Colonic mucosa (tissue), 4 donors: ENCODE data around the gene CALM3. TPM values are rescaled to one million over a fixed set of nuclear protein-coding genes. Genes with fewer than 3 reads are reported as not detected.
A peak's percentile ranks its signal among the peaks of the same experiment; 100 is the strongest.

Experiments used
- DNase-seq: peaks from one replicate; pipeline ENCODE4 v3.0.0-alpha.2; 2020
- H3K27ac ChIP-seq: fragments of 200-600 bp; one replicate; pipeline ENCODE4 v1.8.0; 2021
- H3K27me3 ChIP-seq: fragments of 200-600 bp; one replicate; pipeline ENCODE4 v1.8.0; 2021
- H3K36me3 ChIP-seq: fragments of 200-600 bp; one replicate; pipeline ENCODE4 v1.8.0; 2021
- H3K4me1 ChIP-seq: fragments of 200-600 bp; one replicate; pipeline ENCODE4 v1.8.0; 2021; ENCODE audit warnings: mild to moderate bottlenecking
- H3K4me3 ChIP-seq: fragments of 200-600 bp; one replicate; pipeline ENCODE4 v1.8.0; 2021
- H3K9ac ChIP-seq, 2 donors: one replicate each; pipeline ENCODE4 v1.7.0; 2013; ENCODE audit warnings: control low read depth in 2 of 2, low read depth in 2 of 2, low read length in 2 of 2
- H3K9me3 ChIP-seq: fragments of 200-600 bp; one replicate; pipeline ENCODE4 v1.8.0; 2021
- intact Hi-C: fragments of 100-400 bp; cut with DNase I; formaldehyde crosslinking; loops from one replicate; pipeline ENCODE4 v1.14.1; 2022
- total RNA-seq, 2 donors: library from RNA; stranded (reverse); fragmentation: NEBNext Ultra II Directional in 1 of 2; extraction: Animal tissue kit (Norgen Biotek cat#: 25700) in 1 of 2; gene quantifications; one replicate each; pipeline ENCODE4 v1.2.1, GENCODE V29; 2021
- TF ChIP-seq, protein P1 (sequence below): fragments of 200-600 bp; IDR thresholded peaks from one replicate; pipeline ENCODE4 v1.8.0; 2022; ENCODE audit warnings: antibody characterized with exemption, mild to moderate bottlenecking
- donor health status: healthy.
- donor health status: DM: no; HTN: no; CAD: no.
- donor health status: DM: no; HTN: no; CAD: no.

The CALM3 gene
- total RNA-seq, 2 donors from 2014 or later, result 309 to 444 TPM

DNA sequence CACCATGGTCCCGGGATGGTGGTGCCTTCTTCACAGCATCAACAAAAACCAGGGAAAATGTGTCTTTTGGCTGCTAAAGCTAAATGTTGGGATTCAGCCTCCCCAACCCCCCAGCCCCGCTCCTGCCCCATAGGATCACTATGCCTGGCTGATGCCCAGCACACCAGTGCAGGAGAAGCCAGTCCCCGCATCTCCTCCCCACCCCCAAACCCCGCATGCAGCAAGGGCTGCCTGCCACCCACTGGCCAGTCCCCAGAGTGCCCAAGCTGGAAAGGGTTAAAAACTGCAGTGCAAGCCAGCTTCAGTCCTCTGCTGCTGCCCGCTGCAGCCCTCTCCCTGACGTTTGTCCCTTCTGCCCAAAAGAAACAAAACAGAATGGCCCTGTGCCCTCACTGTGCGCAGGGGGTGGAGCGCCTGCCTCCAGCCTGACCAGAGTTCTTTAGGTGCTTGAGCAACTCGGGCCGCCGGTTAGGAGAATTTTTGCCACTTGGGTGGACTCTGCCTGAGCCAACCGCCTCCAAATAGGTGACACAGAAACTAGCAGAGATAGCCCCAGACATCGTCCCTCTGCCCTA lies 3.7 kb downstream of the CALM3 start:
- no peaks in the 10 kb centered on the region for H3K9me3 ChIP-seq
- DNase-seq, result no peak
- peaks cover 12% of the 10 kb centered on the region for H3K4me1 ChIP-seq
- H3K36me3 ChIP-seq, result peaks cover 30% of the 10 kb centered on the region
- no peak overlapping the region for H3K27ac ChIP-seq
- no peaks in the 10 kb centered on the region for H3K27me3 ChIP-seq
- H3K9ac ChIP-seq, result no peak overlapping the region
- TF ChIP-seq, protein P1, sequence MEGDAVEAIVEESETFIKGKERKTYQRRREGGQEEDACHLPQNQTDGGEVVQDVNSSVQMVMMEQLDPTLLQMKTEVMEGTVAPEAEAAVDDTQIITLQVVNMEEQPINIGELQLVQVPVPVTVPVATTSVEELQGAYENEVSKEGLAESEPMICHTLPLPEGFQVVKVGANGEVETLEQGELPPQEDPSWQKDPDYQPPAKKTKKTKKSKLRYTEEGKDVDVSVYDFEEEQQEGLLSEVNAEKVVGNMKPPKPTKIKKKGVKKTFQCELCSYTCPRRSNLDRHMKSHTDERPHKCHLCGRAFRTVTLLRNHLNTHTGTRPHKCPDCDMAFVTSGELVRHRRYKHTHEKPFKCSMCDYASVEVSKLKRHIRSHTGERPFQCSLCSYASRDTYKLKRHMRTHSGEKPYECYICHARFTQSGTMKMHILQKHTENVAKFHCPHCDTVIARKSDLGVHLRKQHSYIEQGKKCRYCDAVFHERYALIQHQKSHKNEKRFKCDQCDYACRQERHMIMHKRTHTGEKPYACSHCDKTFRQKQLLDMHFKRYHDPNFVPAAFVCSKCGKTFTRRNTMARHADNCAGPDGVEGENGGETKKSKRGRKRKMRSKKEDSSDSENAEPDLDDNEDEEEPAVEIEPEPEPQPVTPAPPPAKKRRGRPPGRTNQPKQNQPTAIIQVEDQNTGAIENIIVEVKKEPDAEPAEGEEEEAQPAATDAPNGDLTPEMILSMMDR, result no peak
- no peak overlapping the region for H3K4me3 ChIP-seq
- intact Hi-C loops, result no loop called here

DNA sequence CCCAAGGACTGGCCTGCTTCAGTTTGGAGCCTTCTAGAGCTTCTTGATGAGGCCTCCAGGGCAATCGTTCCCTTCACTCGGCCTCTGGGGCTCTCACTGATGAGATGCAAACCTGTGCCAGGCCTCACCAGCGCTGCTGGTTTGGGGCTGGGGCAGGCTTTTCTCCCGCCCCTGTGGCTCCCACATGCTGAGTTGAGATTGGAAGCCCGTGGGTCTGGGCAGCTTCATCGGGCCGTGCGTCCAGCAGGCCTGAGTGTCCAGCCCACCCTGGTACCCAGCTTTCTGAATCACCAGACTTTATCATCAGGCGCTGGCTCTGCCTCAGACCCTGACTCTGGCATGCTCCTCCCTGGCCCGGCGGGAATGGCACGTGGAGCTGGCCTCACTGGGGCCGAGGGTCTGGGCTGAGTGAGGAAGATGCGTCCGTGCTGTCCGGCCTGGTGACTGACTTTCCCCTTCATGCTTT lies 4.3 kb downstream of the CALM3 start:
- Histone ChIP-seq H3K27me3 (no peaks in the 10 kb centered on the region), H3K27ac (no peak overlapping the region), H3K9ac (no peak overlapping the region), H3K4me1 (peaks cover 12% of the 10 kb centered on the region), H3K4me3 (no peak overlapping the region), H3K9me3 (no peaks in the 10 kb centered on the region), H3K36me3 (peaks cover 30% of the 10 kb centered on the region)
- intact Hi-C loops, result no loop called here
- TF ChIP-seq, protein P1, result no peak
- no peak for DNase-seq

DNA sequence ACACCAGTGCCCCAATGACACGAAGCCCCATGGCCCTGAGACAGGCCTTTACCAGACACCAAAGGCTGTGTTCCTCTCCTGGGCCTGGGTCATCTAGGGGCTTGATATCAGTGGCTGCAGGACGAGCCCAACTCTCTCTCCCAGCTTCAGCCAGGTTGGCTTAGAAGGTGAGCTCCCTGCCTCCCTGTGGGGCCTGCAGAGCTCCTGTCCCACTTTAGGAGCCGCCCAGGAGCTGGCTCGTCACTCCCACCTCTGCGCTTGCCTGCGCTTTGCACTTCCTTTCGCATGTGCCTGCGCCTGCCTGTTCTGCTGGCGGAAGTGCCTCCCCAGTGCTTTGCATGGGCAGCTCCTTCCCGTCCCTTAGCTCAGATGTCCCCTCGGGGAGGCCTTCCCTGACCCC lies 4.9 kb downstream of the CALM3 start:
- Histone ChIP-seq H3K27me3 (no peaks in the 10 kb centered on the region), H3K27ac (no peak overlapping the region), H3K4me1 (peaks cover 12% of the 10 kb centered on the region), H3K36me3 (peaks cover 30% of the 10 kb centered on the region), H3K4me3 (no peak overlapping the region), H3K9ac (no peak overlapping the region), H3K9me3 (no peaks in the 10 kb centered on the region)
- no peak for DNase-seq
- TF ChIP-seq, protein P1, result no peak
- intact Hi-C loops, result no loop called here

DNA sequence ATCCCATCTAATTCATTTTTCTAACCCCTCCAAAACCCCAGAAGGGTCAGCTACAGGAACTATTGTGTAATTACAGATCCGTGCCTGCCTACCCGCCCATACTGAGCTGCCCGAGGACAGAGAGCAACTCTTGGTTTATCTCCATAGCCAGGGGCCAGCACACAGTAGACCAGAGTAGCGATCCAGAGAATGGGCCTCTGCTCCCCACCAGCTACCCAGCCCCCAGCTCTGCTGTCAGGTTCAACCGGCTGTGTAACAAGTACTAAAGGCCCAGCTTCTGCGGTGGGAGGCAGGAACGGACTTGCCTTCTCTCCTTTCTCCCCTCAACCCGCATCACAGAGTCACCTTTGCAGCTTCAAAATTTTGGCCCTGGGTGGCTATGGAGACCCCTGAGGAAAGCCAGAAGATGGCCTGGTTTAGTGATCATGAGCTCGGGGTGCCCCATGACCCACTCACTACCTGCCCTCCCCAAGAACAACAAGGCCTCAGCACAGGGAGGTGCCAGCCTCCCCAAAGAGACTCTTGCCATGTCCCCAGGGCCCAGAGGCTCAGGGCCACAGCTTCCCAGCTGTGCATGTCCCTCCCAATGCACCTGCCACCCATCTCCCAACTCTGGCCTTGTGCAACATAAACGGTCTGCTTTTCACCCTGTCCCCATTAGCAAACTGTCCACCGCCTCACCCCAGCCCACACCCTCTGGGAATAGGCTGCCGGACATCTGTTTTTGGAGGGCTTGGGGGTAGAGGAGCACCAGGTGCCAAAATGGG lies 5.7 kb downstream of the CALM3 start:
- no peak overlapping the region for H3K4me3 ChIP-seq
- no peak overlapping the region for H3K27ac ChIP-seq
- intact Hi-C loops, result no loop called here
- no peak overlapping the region for H3K9ac ChIP-seq
- peaks cover 12% of the 10 kb centered on the region for H3K4me1 ChIP-seq
- TF ChIP-seq, protein P1, result no peak
- H3K36me3 ChIP-seq, result peaks cover 30% of the 10 kb centered on the region
- DNase-seq, result peak; percentile 15
- H3K9me3 ChIP-seq, result no peaks in the 10 kb centered on the region
- no peaks in the 10 kb centered on the region for H3K27me3 ChIP-seq

DNA sequence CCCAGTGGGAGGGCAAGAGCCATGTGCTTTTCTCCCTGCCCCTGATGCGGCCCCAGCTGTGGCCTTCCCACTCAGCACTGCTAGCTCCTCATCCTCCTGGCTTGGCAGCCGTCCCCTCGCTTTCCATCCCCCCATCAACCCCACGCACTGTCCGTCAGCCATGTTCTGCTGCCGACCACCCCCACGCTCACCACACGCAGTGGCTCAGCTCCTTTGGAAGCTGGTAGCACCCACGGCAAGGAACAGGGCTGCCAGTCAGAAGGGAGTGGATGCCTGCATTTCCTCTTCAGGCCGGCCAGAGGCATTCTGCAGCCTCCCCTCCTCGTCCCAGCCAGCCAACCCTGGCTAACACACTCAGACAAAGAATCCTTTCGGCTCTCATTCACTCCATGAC lies 6.3 kb downstream of the CALM3 start:
- Histone ChIP-seq H3K4me3 (no peak overlapping the region), H3K9me3 (no peaks in the 10 kb centered on the region), H3K36me3 (peaks cover 30% of the 10 kb centered on the region), H3K4me1 (peaks cover 12% of the 10 kb centered on the region), H3K27me3 (no peaks in the 10 kb centered on the region), H3K9ac (no peak overlapping the region), H3K27ac (no peak overlapping the region)
- DNase-seq, result peak; percentile 15
- intact Hi-C loops, result no loop called here
- TF ChIP-seq, protein P1, result no peak
